Measurements from ENCODE around the gene BPGM. TPM values are rescaled to one million over a fixed set of nuclear protein-coding genes. Genes with fewer than 3 reads are reported as not detected.
"Not testable (repeated sequence)": the region's sequence is repeated elsewhere in the genome, so short reads cannot be mapped to it uniquely, and the experiment has no call there.

BPGM gene
- polyA plus RNA-seq, 1 of the 3 experiments (the other 2 are of a cell fraction), result 12.4 TPM

- H3K9me2 ChIP-seq, result no peaks in the 10 kb centered on the region
- H2AFZ ChIP-seq (ENCODE audit: low read depth), result no peak overlapping the region
- peaks cover 22% of the 10 kb centered on the region for H3K79me2 ChIP-seq (ENCODE audit: insufficient read depth)
- H4K20me1 ChIP-seq (ENCODE audit: insufficient read depth), result no peaks in the 10 kb centered on the region
- ChIA-PET CTCF (interaction anchor here (0.8 to 1.4 kb wide), 5 partner anchors 24 to 291 kb away, joined by 3 to 4 read pairs (median 3); no protein-coding TSS in a partner anchor), POLR2A (no interaction called here)
- H3K9ac ChIP-seq, result 0 out of 2 replicates have a peak overlapping the region, but pooled peaks have one; percentile 1
- peaks cover 8 to 23% of the 10 kb centered on the region in 2 experiments for H3K4me1 ChIP-seq (ENCODE audit: control insufficient read depth in 1 of 2, insufficient read depth in 2 of 2, low read depth in 1 of 2, low read length in 1 of 2)
- peaks cover 6 to 9% of the 10 kb centered on the region in 2 experiments for H3K36me3 ChIP-seq (replicated peaks in 1 of 2; ENCODE audit: control insufficient read depth in 1 of 2, insufficient read depth in 2 of 2, low read length in 1 of 2)
- no peak overlapping the region for H3K4me2 ChIP-seq
- H3K9me3 ChIP-seq, result no peaks in the 10 kb centered on the region
- H3K4me3 ChIP-seq (ENCODE audit: low read depth in 2 of 2, low read length in 1 of 2), result no peak overlapping the region
- no peak for TF ChIP-seq JUND (IDR thresholded peaks at IDR 0.05)
- TF ChIP-seq TEAD4 (IDR thresholded peaks at IDR 0.05; ENCODE audit: borderline replicate concordance, insufficient read depth), result no peak
- no peak for TF ChIP-seq RFX5 (IDR thresholded peaks at IDR 0.05; ENCODE audit: low read length)
- TF ChIP-seq POLR2AphosphoS5 (IDR thresholded peaks at IDR 0.05; ENCODE audit: low read depth, low read length), result no peak
- TF ChIP-seq EZH2phosphoT487 (IDR thresholded peaks at IDR 0.05; ENCODE audit: borderline replicate concordance, low read depth), result no peak
- TF ChIP-seq EP300 (IDR thresholded peaks at IDR 0.05; ENCODE audit: borderline replicate concordance in 1 of 2, low read depth in 1 of 2, low read length in 1 of 2), result no peak
- TF ChIP-seq TCF12 (IDR thresholded peaks at IDR 0.05), result no peak
- TF ChIP-seq, protein P1, sequence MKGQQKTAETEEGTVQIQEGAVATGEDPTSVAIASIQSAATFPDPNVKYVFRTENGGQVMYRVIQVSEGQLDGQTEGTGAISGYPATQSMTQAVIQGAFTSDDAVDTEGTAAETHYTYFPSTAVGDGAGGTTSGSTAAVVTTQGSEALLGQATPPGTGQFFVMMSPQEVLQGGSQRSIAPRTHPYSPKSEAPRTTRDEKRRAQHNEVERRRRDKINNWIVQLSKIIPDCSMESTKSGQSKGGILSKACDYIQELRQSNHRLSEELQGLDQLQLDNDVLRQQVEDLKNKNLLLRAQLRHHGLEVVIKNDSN (IDR thresholded peaks at IDR 0.05; ENCODE audit: borderline replicate concordance, low read depth), result no peak
- no peak for TF ChIP-seq FOSL2 (IDR thresholded peaks at IDR 0.05; ENCODE audit: borderline replicate concordance, low read depth)
- no peak for TF ChIP-seq YY1 (IDR thresholded peaks at IDR 0.05; ENCODE audit: low read depth)
- no peak for TF ChIP-seq PBX3 (IDR thresholded peaks at IDR 0.05)
- TF ChIP-seq RXRA (IDR thresholded peaks at IDR 0.05; ENCODE audit: borderline replicate concordance, low read depth), result no peak
- TF ChIP-seq MXI1 (IDR thresholded peaks at IDR 0.05; ENCODE audit: low read depth, low read length), result no peak
- no peaks in the 10 kb centered on the region for H3K27me3 ChIP-seq (ENCODE audit: insufficient read depth)
- peak overlapping the region in 1 of 2 experiments; percentile 91; a peak in 2 of 4 replicates for H3K27ac ChIP-seq (ENCODE audit: low read depth in 2 of 2, low read length in 1 of 2)
- WGBS (ENCODE audit: low lambda C conversion rate), result 80% methylated on average over 5 of the region's 5 CpGs
- peaks cover 23% of the 10 kb centered on the region for H3F3A ChIP-seq (replicated peaks; ENCODE audit: insufficient read depth)
- DNase-seq, result no peak
Measured at GRCh38 chr7:134662166-134662870, 15.7 kb downstream of the BPGM start.

DNA sequence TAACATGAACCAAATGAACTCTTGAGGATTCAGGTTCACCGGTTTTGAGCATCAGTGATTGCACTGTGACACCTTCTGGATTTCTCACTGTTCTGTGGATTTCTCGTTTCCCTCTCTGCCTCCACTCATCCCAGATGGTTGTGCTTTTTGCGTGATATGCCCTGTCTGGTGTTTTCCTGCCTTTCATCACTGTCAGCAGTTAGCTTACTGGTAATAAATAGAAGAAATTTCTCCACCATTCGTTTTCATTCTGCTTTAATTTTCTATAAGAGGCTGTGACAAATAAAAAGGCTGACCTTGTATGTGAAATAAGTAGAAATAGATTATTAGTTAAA lies 16.2 kb downstream of the BPGM start:
- Histone ChIP-seq H3K9me2 (no peaks in the 10 kb centered on the region), H3F3A (replicated peaks; ENCODE audit: insufficient read depth) (peaks cover 23% of the 10 kb centered on the region), H3K27me3 (ENCODE audit: insufficient read depth) (no peaks in the 10 kb centered on the region), H2AFZ (ENCODE audit: low read depth) (no peak overlapping the region), H3K4me3 (ENCODE audit: low read depth in 2 of 2, low read length in 1 of 2) (no peak overlapping the region), H3K9me3 (no peaks in the 10 kb centered on the region), H4K20me1 (ENCODE audit: insufficient read depth) (no peaks in the 10 kb centered on the region), H3K79me2 (ENCODE audit: insufficient read depth) (peaks cover 23% of the 10 kb centered on the region), H3K4me2 (no peak overlapping the region), H3K9ac (0 out of 2 replicates have a peak overlapping the region, but pooled peaks have one; percentile 1), H3K36me3 (replicated peaks in 1 of 2; ENCODE audit: control insufficient read depth in 1 of 2, insufficient read depth in 2 of 2, low read length in 1 of 2) (peaks cover 6 to 9% of the 10 kb centered on the region in 2 experiments), H3K27ac (ENCODE audit: low read depth in 2 of 2, low read length in 1 of 2) (peak overlapping the region in 1 of 2 experiments; percentile 91; a peak in 2 of 4 replicates), H3K4me1 (ENCODE audit: control insufficient read depth in 1 of 2, insufficient read depth in 2 of 2, low read depth in 1 of 2, low read length in 1 of 2) (peaks cover 8 to 23% of the 10 kb centered on the region in 2 experiments)
- no peak for DNase-seq
- CTCF ChIA-PET, result interaction anchor here (1.0 to 1.4 kb wide), 3 partner anchors 24 to 30 kb away, joined by 3 to 5 read pairs (median 4); no protein-coding TSS in a partner anchor
- POLR2A ChIA-PET, result interaction anchor here (1.1 kb wide), 1 partner anchor 16 kb away, joined by 3 read pairs; no protein-coding TSS in a partner anchor
- 74% methylated on average over 4 of the region's 4 CpGs for WGBS (ENCODE audit: low lambda C conversion rate)
- no peak for TF ChIP-seq REST (IDR thresholded peaks at IDR 0.05; ENCODE audit: low read depth, low read length)

DNA sequence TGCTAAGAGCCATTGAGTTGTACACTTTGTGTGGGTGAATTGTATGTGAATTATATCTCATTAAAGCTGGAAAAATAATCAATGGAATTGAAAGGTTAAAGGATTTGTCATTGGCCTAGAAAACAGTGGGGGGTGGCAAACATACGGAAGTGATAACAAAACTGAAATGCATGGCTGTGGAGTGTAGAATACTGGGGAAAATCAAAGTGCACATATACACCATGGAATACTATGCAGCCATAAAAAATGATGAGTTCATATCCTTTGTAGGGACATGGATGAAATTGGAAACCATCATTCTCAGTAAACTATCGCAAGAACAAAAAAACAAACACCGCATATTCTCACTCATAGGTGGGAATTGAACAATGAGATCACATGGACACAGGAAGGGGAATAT lies 18.4 kb downstream of the BPGM start:
- CTCF ChIA-PET; H3K9ac ChIP-seq; H4K20me1 ChIP-seq (ENCODE audit: insufficient read depth); H3K36me3 ChIP-seq (replicated peaks in 1 of 2; ENCODE audit: control insufficient read depth in 1 of 2, insufficient read depth in 2 of 2, low read length in 1 of 2); H3K4me3 ChIP-seq (ENCODE audit: low read depth in 2 of 2, low read length in 1 of 2); H3K27me3 ChIP-seq (ENCODE audit: insufficient read depth); H2AFZ ChIP-seq (ENCODE audit: low read depth); DNase-seq; H3K9me2 ChIP-seq; POLR2A ChIA-PET; H3K4me2 ChIP-seq; H3K9me3 ChIP-seq; H3K27ac ChIP-seq (ENCODE audit: low read depth in 2 of 2, low read length in 1 of 2): not testable (repeated sequence)
- Histone ChIP-seq H3K4me1 (ENCODE audit: control insufficient read depth in 1 of 2, insufficient read depth in 2 of 2, low read depth in 1 of 2, low read length in 1 of 2) (peaks cover 17 to 28% of the 10 kb centered on the region in 2 experiments), H3K79me2 (ENCODE audit: insufficient read depth) (peaks cover 33% of the 10 kb centered on the region; the same call in 1 of the 2 replicates), H3F3A (replicated peaks; ENCODE audit: insufficient read depth) (peaks cover 32% of the 10 kb centered on the region)
- 67% methylated on average over 3 of the region's 3 CpGs for WGBS (ENCODE audit: low lambda C conversion rate)

Measured in SK-N-SH (cell line).